HepG2 (cell line): Measurements from ENCODE around the gene TEX19. TPM values are rescaled to one million over a fixed set of nuclear protein-coding genes. Genes with fewer than 3 reads are reported as not detected.

Experiments
- ATAC-seq: fragments of 200-7000 bp; cut with Tn5 transposase; 3 replicates; pipeline ENCODE4 v1.9.1; 2020; ENCODE audit warnings: mild to moderate bottlenecking, moderate library complexity
- BruUV-seq: library from RNA; stranded (reverse); fragments of 400-500 nt; replicated peaks from 2 replicates; lab custom pipeline; 2021; lab: Mats Ljungman, UMichigan
- CTCF ChIA-PET: fragments of 300-600 bp; formaldehyde crosslinking; extraction: SDS; loops from one replicate; lab custom pipeline; 2021; ENCODE audit warnings: low total read pairs, inconsistent platforms, low intra/inter-chr PET ratio; lab: Yijun Ruan, JAX
- POLR2A ChIA-PET: fragments of 350-600 bp; sonication (Branson Sonifier 250); formaldehyde crosslinking; loops from one replicate; lab custom pipeline; 2020; ENCODE audit warnings: antibody characterized with exemption, inconsistent platforms; lab: Yijun Ruan, JAX
- DNase-seq: peaks from one replicate; pipeline ENCODE4 v3.0.0-alpha.2; 2015; ENCODE audit warnings: low spot score
- FAIRE-seq: peaks from 3 replicates; lab custom pipeline; 2011; peaks lifted over from hg19 to GRCh38; lab: Jason Lieb, UNC
- H2AFZ ChIP-seq: one replicate; pipeline ENCODE4 v1.6.1; 2011; ENCODE audit warnings: low read length, inconsistent platforms
- H3K27ac ChIP-seq: fragments of 300-600 bp; 3 replicates; pipeline ENCODE4 v1.8.0; 2011; ENCODE audit warnings: mixed run types, mild to moderate bottlenecking, mixed read lengths, low read length, inconsistent platforms; ENCODE audit not compliant: insufficient read depth; ENCODE audit errors: extremely low read length
- H3K27me3 ChIP-seq, 2 experiments: fragments of 200-600 bp in 1 of 2; 2 replicates in 1 of 2; 3 replicates in 1 of 2; pipeline versions ENCODE4 v1.6.0 to v1.8.0; 2011; ENCODE audit warnings: low read length in 2 of 2, mild to moderate bottlenecking in 2 of 2, moderate library complexity in 2 of 2, inconsistent platforms in 1 of 2; ENCODE audit not compliant: insufficient read depth in 2 of 2, control insufficient read depth in 1 of 2
- H3K36me3 ChIP-seq, 2 experiments: fragments of 200-600 bp in 1 of 2; replicated peaks in 1 of 2; 2 replicates in 1 of 2; 3 replicates in 1 of 2; pipeline versions ENCODE4 v1.5.1 to v1.8.0; 2011; ENCODE audit warnings: low read length in 2 of 2, inconsistent platforms in 1 of 2; ENCODE audit not compliant: insufficient read depth in 2 of 2, control insufficient read depth in 1 of 2
- H3K4me1 ChIP-seq: 2 replicates; pipeline ENCODE4 v1.5.1; 2012; ENCODE audit warnings: low read length, inconsistent platforms; ENCODE audit not compliant: insufficient read depth
- H3K4me2 ChIP-seq: 2 replicates; pipeline ENCODE4 v1.6.0; 2011; ENCODE audit warnings: low read depth, low read length, inconsistent platforms
- H3K4me3 ChIP-seq, 3 experiments: fragments of 200-600 bp in 1 of 3; sonication (generic), shearing (Covaris generic) in 1 of 3; replicated peaks in 1 of 3; 2 replicates each; pipeline ENCODE4 v1.5.1; 2011 to 2016; ENCODE audit warnings: low read length in 3 of 3, inconsistent platforms in 2 of 3, low read depth in 2 of 3, mild to moderate bottlenecking in 2 of 3, control low read depth in 1 of 3, mixed read lengths in 1 of 3; ENCODE audit not compliant: insufficient read depth in 1 of 3
- H3K79me2 ChIP-seq: one replicate; pipeline ENCODE4 v1.6.1; 2011; ENCODE audit warnings: low read length, inconsistent platforms; ENCODE audit not compliant: insufficient read depth
- H3K9ac ChIP-seq: 2 replicates; pipeline ENCODE4 v1.6.0; 2011; ENCODE audit warnings: mild to moderate bottlenecking, low read depth, low read length, inconsistent platforms; ENCODE audit not compliant: insufficient read depth
- H3K9me3 ChIP-seq: 2 replicates; pipeline ENCODE4 v1.5.1; 2012; ENCODE audit warnings: mild to moderate bottlenecking, low read length
- H4K20me1 ChIP-seq: 2 replicates; pipeline ENCODE4 v1.6.0; 2011; ENCODE audit warnings: inconsistent platforms, mild to moderate bottlenecking, low read length, moderate library complexity; ENCODE audit not compliant: insufficient read depth
- ARID4A ChIP-seq: sonication (generic); formaldehyde crosslinking; IDR thresholded peaks from 2 replicates; pipeline ENCODE4 v1.5.0; 2020; ENCODE audit warnings: mild to moderate bottlenecking, missing genetic modification reagents, borderline replicate concordance
- FOXM1 ChIP-seq: sonication (generic); formaldehyde crosslinking; IDR thresholded peaks from 2 replicates; pipeline ENCODE4 v1.5.0; 2020; ENCODE audit warnings: missing genetic modification reagents
- IRX3 ChIP-seq: sonication (generic); formaldehyde crosslinking; IDR thresholded peaks from 2 replicates; pipeline ENCODE4 v1.8.1; 2023; ENCODE audit warnings: mild to moderate bottlenecking, low read depth, missing genetic modification reagents, borderline replicate concordance
- KAT7 ChIP-seq: IDR thresholded peaks from 2 replicates; pipeline ENCODE4 v1.6.1; 2018; ENCODE audit warnings: borderline replicate concordance, missing compliant biosample characterization
- MYC ChIP-seq: sonication (generic); formaldehyde crosslinking; IDR thresholded peaks from 2 replicates; pipeline ENCODE4 v1.9.0; 2021; ENCODE audit warnings: missing genetic modification reagents, borderline replicate concordance
- NFE2L2 ChIP-seq: fragments of 150-350 bp; IDR thresholded peaks from 2 replicates; pipeline ENCODE4 v1.6.1; 2014; ENCODE audit warnings: low read length
- SIX4 ChIP-seq: sonication (generic); formaldehyde crosslinking; IDR thresholded peaks from 2 replicates; pipeline ENCODE4 v1.4.0; 2020; ENCODE audit warnings: missing genetic modification reagents
- SKIL ChIP-seq: sonication (generic); formaldehyde crosslinking; IDR thresholded peaks from 2 replicates; pipeline ENCODE4 v1.8.0; 2022; ENCODE audit warnings: missing genetic modification reagents, mild to moderate bottlenecking, moderate library complexity, borderline replicate concordance
- SNAPC5 ChIP-seq: sonication (generic); formaldehyde crosslinking; IDR thresholded peaks from 2 replicates; pipeline ENCODE4 v1.8.1; 2023; ENCODE audit warnings: mild to moderate bottlenecking, missing genetic modification reagents, borderline replicate concordance
- XRCC5 ChIP-seq: fragments of 200-400 bp; formaldehyde crosslinking; optimal IDR thresholded peaks from 2 replicates; pipeline ENCODE3; 2017; ENCODE audit warnings: mild to moderate bottlenecking, low read length
- ZBTB7B ChIP-seq: sonication (generic); formaldehyde crosslinking; IDR thresholded peaks from 2 replicates; pipeline ENCODE4 v1.4.0; 2020; ENCODE audit warnings: missing genetic modification reagents
- ZFY ChIP-seq: sonication (generic); formaldehyde crosslinking; IDR thresholded peaks from 2 replicates; pipeline ENCODE4 v1.4.0; 2020; ENCODE audit warnings: missing genetic modification reagents
- ZMAT5 ChIP-seq: sonication (generic); formaldehyde crosslinking; IDR thresholded peaks from 2 replicates; pipeline ENCODE4 v1.5.0; 2020; ENCODE audit warnings: mild to moderate bottlenecking, low read depth, missing genetic modification reagents, borderline replicate concordance
- ZNF224 ChIP-seq: sonication (generic); formaldehyde crosslinking; IDR thresholded peaks from 2 replicates; pipeline ENCODE4 v1.5.0; 2020; ENCODE audit warnings: mild to moderate bottlenecking, missing genetic modification reagents
- ZNF414 ChIP-seq: sonication (generic); formaldehyde crosslinking; IDR thresholded peaks from 2 replicates; pipeline ENCODE4 v1.5.0; 2020; ENCODE audit warnings: missing genetic modification reagents
- ZNF616 ChIP-seq: sonication (generic); formaldehyde crosslinking; IDR thresholded peaks from 2 replicates; pipeline ENCODE4 v1.5.0; 2020; ENCODE audit warnings: low read depth, mild to moderate bottlenecking, missing genetic modification reagents
- ZNF839 ChIP-seq: sonication (generic); formaldehyde crosslinking; IDR thresholded peaks from 2 replicates; pipeline ENCODE4 v1.4.0; 2020; ENCODE audit warnings: missing genetic modification reagents, mild to moderate bottlenecking, borderline replicate concordance
- ZSCAN25 ChIP-seq: sonication (generic); formaldehyde crosslinking; IDR thresholded peaks from 2 replicates; pipeline ENCODE4 v1.8.0; 2022; ENCODE audit warnings: mild to moderate bottlenecking, missing genetic modification reagents
- WGBS: methylation state at CpG from one replicate; pipeline ENCODE4 v1.1.6; 2017; ENCODE audit warnings: low lambda C conversion rate; 5-methylcytosine and 5-hydroxymethylcytosine counted together
- in situ Hi-C: cut with HindIII; loops from 2 replicates; pipeline ENCODE4 v1.10.0; 2017; ENCODE audit warnings: low pct_unique_long_range_greater_than_20kb; ENCODE audit not compliant: extremely low pct_ligation_motif_present
- intact Hi-C: fragments of 100-400 bp; cut with micrococcal nuclease; formaldehyde crosslinking; loops from one replicate; pipeline ENCODE4 v1.10.0; 2022; ENCODE audit not compliant: unreplicated experiment
- polyA plus RNA-seq, 8 experiments: library from polyadenylated mRNA; depleted of rRNA in 3 of 8; stranded (reverse) in 7 of 8; unstranded in 1 of 8; fragments of >200 nt; fragmentation: Illumina TruSeq in 4 of 8; extraction: Trizol in 4 of 8; gene quantifications; 2 replicates each; pipeline versions ENCODE4 v1.2.1 to v1.2.3, GENCODE V29; 2011 to 2016; ENCODE audit warnings: low read depth in 4 of 8, missing spikeins in 1 of 8, mixed read lengths in 1 of 8; ENCODE audit not compliant: insufficient read depth in 1 of 8
- total RNA-seq, 5 experiments: library from RNA; depleted of rRNA; stranded (reverse); fragments of >200 nt; fragmentation: Illumina TruSeq; extraction: Trizol; gene quantifications; 2 replicates each; pipeline ENCODE4 v1.2.3, GENCODE V29; 2016; ENCODE audit warnings: low read depth in 1 of 5

The TEX19 gene
- total and polyA plus RNA-seq, 2 of the 13 experiments (the other 11 are each of a cell fraction or from before 2014, with no cell fraction given) = 1.3 to 6.0 TPM

- intact Hi-C loops (no loop called here), in situ Hi-C loops (no loop called here)
- peaks cover 94% of the 10 kb centered on the region for H3K4me1 ChIP-seq
- POLR2A ChIA-PET = interaction anchor here (1.0 to 2.2 kb wide), 3 partner anchors 19 to 147 kb away, joined by 3 to 8 read pairs (median 6); no protein-coding TSS in a partner anchor
- no peak overlapping the region for H3K4me3 ChIP-seq
- CTCF ChIA-PET = no interaction called here
- peak overlapping the region; percentile 44; the same call in 1 of the 2 replicates for H3K9ac ChIP-seq
- H3K79me2 ChIP-seq = peaks cover 17% of the 10 kb centered on the region
- H3K9me3 ChIP-seq = no peaks in the 10 kb centered on the region
- peak overlapping the region; percentile 58; the same call in 1 of the 2 replicates for H3K4me2 ChIP-seq
- WGBS = 74% methylated on average over 9 of the region's 9 CpGs
- H4K20me1 ChIP-seq = no peaks in the 10 kb centered on the region
- no peak overlapping the region for H2AFZ ChIP-seq
- H3K27ac ChIP-seq = peak overlapping the region; percentile 28
- ATAC-seq (no peak), FAIRE-seq (no peak), DNase-seq (no peak)
- no peaks in the 10 kb centered on the region for H3K27me3 ChIP-seq
- no peaks in the 10 kb centered on the region for H3K36me3 ChIP-seq
- BruUV-seq = no TSS peak
- no peak for TF ChIP-seq SKIL (CRISPR knock-in tag)
- TF ChIP-seq ZFY (CRISPR knock-in tag) = no peak
- no peak for TF ChIP-seq SNAPC5 (CRISPR knock-in tag)
- no peak for TF ChIP-seq SIX4 (CRISPR knock-in tag)
- TF ChIP-seq FOXM1 (CRISPR knock-in tag) = no peak
- 0 out of 2 replicates have a peak, but pooled peaks have one; percentile 10 for TF ChIP-seq ZBTB7B (CRISPR knock-in tag)
- TF ChIP-seq IRX3 (CRISPR knock-in tag) = no peak
- TF ChIP-seq ARID4A = no peak
- TF ChIP-seq ZMAT5 = no peak
- no peak for TF ChIP-seq ZNF414 (CRISPR knock-in tag)
- TF ChIP-seq ZNF839 (CRISPR knock-in tag) = no peak
- TF ChIP-seq KAT7 (CRISPR knock-in tag) = no peak; the same call in 1 of the 2 replicates
- TF ChIP-seq ZNF616 (CRISPR knock-in tag) = no peak
- TF ChIP-seq ZSCAN25 (CRISPR knock-in tag) = no peak
- no peak for TF ChIP-seq MYC
- no peak for TF ChIP-seq ZNF224 (CRISPR knock-in tag)
- no peak for TF ChIP-seq NFE2L2
- TF ChIP-seq XRCC5 = no peak
These were observed 10.6 kb upstream of the TEX19 start for GRCh38 chr17:82348434-82348833.
